A673 (cell line): ENCODE measurements around the gene EAF2. TPM values are rescaled to one million over a fixed set of nuclear protein-coding genes. Genes with fewer than 3 reads are reported as not detected.

Source experiments
- BruUV-seq: library from RNA; stranded (reverse); fragments of 400-500 nt; replicated peaks from 2 replicates; lab custom pipeline; 2021; lab: Mats Ljungman, UMichigan
- CTCF ChIA-PET: fragments of 300-600 bp; sonication (Branson Sonifier 250); formaldehyde crosslinking; loops from one replicate; lab custom pipeline; 2022; ENCODE audit warnings: antibody characterized with exemption; lab: Charles Lee
- POLR2A ChIA-PET: fragments of 300-600 bp; sonication (Branson Sonifier 250); formaldehyde crosslinking; loops from one replicate; lab custom pipeline; 2022; ENCODE audit warnings: antibody characterized with exemption; ENCODE audit not compliant: low non-redundant PET; lab: Charles Lee
- DNase-seq: peaks from one replicate; pipeline ENCODE4 v3.0.0-alpha.2; 2015; ENCODE audit warnings: low spot score
- H3K27ac ChIP-seq: fragments of 200-600 bp; sonication (generic); 2 replicates; pipeline ENCODE4 v1.5.1; 2016; ENCODE audit warnings: mixed run types, low read depth, mild to moderate bottlenecking, mixed read lengths, antibody characterized with exemption, low read length; ENCODE audit not compliant: poor library complexity, severe bottlenecking
- H3K27me3 ChIP-seq: fragments of 200-600 bp; sonication (generic); replicated peaks from 2 replicates; pipeline ENCODE4 v1.6.1; 2017; ENCODE audit warnings: mixed run types, low read depth, mild to moderate bottlenecking, mixed read lengths, antibody characterized with exemption, low read length; ENCODE audit not compliant: insufficient read depth, poor library complexity
- H3K36me3 ChIP-seq: fragments of 200-600 bp; sonication (generic); 2 replicates; pipeline ENCODE4 v1.6.1; 2016; ENCODE audit warnings: mixed run types, mild to moderate bottlenecking, mixed read lengths, antibody characterized with exemption, low read length; ENCODE audit not compliant: insufficient read depth, poor library complexity, severe bottlenecking
- H3K4me1 ChIP-seq: fragments of 200-600 bp; sonication (generic); 2 replicates; pipeline ENCODE4 v1.6.1; 2017; ENCODE audit warnings: mixed run types, mild to moderate bottlenecking, mixed read lengths, antibody characterized with exemption, low read length; ENCODE audit not compliant: insufficient read depth, poor library complexity, severe bottlenecking
- H3K4me3 ChIP-seq: fragments of 200-600 bp; sonication (generic); 2 replicates; pipeline ENCODE4 v1.5.1; 2016; ENCODE audit warnings: low read depth, mixed run types, mild to moderate bottlenecking, mixed read lengths, low read length; ENCODE audit not compliant: poor library complexity, severe bottlenecking
- H3K9me3 ChIP-seq: fragments of 200-600 bp; sonication (generic); 2 replicates; pipeline ENCODE4 v1.6.1; 2016; ENCODE audit warnings: mixed run types, low read depth, mild to moderate bottlenecking, mixed read lengths, antibody characterized with exemption, low read length; ENCODE audit not compliant: poor library complexity, severe bottlenecking
- EZH2 ChIP-seq: fragments of 200-600 bp; sonication (generic); IDR thresholded peaks from 2 replicates; pipeline ENCODE4 v1.6.1; 2017; ENCODE audit warnings: borderline replicate concordance, low read depth, mild to moderate bottlenecking, mixed read lengths, antibody characterized with exemption, low read length; ENCODE audit not compliant: poor library complexity, severe bottlenecking
- intact Hi-C: fragments of 100-400 bp; cut with micrococcal nuclease; formaldehyde crosslinking; loops from one replicate; pipeline ENCODE4 v1.10.0; 2022; ENCODE audit not compliant: unreplicated experiment
- total RNA-seq: library from RNA; stranded (reverse); gene quantifications from 2 replicates; pipeline ENCODE4 v1.2.3, GENCODE V29; 2021
- TF ChIP-seq, protein P1 (sequence below): fragments of 300-800, 200-600 bp; sonication (generic); conservative IDR thresholded peaks from 2 replicates; pipeline ENCODE4 v1.5.1; 2017; ENCODE audit warnings: low read depth, mild to moderate bottlenecking, antibody characterized with exemption, low read length, moderate library complexity, mixed read lengths

EAF2 gene
- total RNA-seq, 1 experiment from 2014 or later, result 13.1 TPM

GRCh38 chr3:121819236-121819635, 15.8 kb upstream of the EAF2 start:
- ChIA-PET CTCF (no interaction called here), POLR2A (no interaction called here)
- peaks cover 19% of the 10 kb centered on the region for H3K9me3 ChIP-seq
- H3K27me3 ChIP-seq, result no peaks in the 10 kb centered on the region
- H3K36me3 ChIP-seq, result peaks cover 46% of the 10 kb centered on the region
- BruUV-seq, result no TSS peak
- no peak for TF ChIP-seq EZH2
- TF ChIP-seq, protein P1, sequence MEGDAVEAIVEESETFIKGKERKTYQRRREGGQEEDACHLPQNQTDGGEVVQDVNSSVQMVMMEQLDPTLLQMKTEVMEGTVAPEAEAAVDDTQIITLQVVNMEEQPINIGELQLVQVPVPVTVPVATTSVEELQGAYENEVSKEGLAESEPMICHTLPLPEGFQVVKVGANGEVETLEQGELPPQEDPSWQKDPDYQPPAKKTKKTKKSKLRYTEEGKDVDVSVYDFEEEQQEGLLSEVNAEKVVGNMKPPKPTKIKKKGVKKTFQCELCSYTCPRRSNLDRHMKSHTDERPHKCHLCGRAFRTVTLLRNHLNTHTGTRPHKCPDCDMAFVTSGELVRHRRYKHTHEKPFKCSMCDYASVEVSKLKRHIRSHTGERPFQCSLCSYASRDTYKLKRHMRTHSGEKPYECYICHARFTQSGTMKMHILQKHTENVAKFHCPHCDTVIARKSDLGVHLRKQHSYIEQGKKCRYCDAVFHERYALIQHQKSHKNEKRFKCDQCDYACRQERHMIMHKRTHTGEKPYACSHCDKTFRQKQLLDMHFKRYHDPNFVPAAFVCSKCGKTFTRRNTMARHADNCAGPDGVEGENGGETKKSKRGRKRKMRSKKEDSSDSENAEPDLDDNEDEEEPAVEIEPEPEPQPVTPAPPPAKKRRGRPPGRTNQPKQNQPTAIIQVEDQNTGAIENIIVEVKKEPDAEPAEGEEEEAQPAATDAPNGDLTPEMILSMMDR, result no peak
- intact Hi-C loops, result no loop called here
- no peaks in the 10 kb centered on the region for H3K4me1 ChIP-seq
- H3K4me3 ChIP-seq, result no peak overlapping the region
- no peak for DNase-seq
- no peak overlapping the region for H3K27ac ChIP-seq

DNA sequence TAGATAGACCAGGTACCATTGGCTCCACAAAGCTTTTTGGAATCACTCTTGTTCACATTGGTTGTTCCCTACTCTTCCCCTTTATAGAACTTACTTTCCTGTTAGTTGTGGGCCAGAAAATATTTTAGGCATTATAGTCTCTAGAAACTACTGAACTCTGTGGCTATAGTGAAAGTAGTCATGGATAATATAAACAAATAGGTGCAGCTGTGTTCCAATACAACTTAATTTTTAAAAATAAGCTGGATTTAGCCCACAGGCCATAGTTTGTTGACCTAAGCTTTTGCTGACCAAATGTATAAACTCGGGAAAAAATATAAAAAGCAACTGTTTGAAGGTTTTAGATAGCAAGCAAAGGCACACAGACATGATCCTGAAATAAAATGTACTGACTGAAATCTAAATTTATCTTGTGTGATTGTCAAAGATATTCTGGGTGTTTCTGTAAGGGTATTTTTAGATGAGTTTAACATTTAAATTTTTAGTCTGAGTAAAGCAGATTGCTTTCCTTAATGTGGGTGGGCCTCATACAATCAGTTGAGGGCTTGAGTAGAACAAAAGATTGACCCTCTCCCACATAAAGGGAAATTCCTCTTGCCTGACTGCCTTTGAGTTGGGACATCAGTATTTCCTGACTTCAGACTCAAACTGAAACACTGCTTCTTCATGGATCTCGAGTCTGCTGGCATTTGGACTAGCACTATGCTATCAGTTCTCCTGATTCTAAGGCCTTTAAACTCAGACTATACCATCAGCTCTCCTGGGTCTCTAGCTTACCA, 13.4 kb upstream of the EAF2 start:
- no peak for DNase-seq
- intact Hi-C loops, result no loop called here
- Histone ChIP-seq H3K4me1 (no peaks in the 10 kb centered on the region), H3K27me3 (no peaks in the 10 kb centered on the region), H3K4me3 (no peak overlapping the region), H3K36me3 (peaks cover 69% of the 10 kb centered on the region), H3K9me3 (peaks cover 21% of the 10 kb centered on the region), H3K27ac (no peak overlapping the region)
- CTCF ChIA-PET, result no interaction called here
- no TSS peak for BruUV-seq
- no peak for TF ChIP-seq EZH2
- TF ChIP-seq, protein P1, result no peak
- POLR2A ChIA-PET, result no interaction called here

DNA sequence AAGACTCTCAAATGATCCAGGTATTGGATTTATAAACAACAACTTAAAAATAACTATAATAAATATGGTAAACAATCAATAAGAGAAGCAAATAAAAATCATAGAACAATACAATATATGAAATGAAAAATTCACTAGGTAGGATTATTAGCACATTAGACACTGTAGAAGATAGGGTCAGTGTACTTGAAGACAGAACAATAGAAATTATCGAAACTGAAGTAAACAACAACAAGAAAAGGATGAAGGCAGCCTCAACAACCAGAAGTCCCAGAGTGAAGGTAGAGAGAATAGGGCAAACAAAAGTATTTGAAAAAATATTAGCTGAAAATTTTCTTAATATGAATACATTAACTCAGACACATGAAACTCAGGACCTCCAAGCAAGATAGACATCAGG, 12.0 kb upstream of the EAF2 start:
- Histone ChIP-seq H3K4me3 (no peak overlapping the region), H3K27me3 (no peaks in the 10 kb centered on the region), H3K36me3 (peaks cover 75% of the 10 kb centered on the region), H3K9me3 (peaks cover 21% of the 10 kb centered on the region), H3K27ac (no peak overlapping the region), H3K4me1 (no peaks in the 10 kb centered on the region)
- CTCF ChIA-PET, result no interaction called here
- intact Hi-C loops, result no loop called here
- BruUV-seq, result no TSS peak
- no peak for TF ChIP-seq EZH2
- TF ChIP-seq, protein P1, result no peak
- DNase-seq, result no peak
- POLR2A ChIA-PET, result no interaction called here
